ENCODE results near the gene RUFY1. TPM values are rescaled to one million over a fixed set of nuclear protein-coding genes. Genes with fewer than 3 reads are reported as not detected.

Gene RUFY1
- total and polyA plus RNA-seq, 2 of the 13 experiments (the other 11 are each of a cell fraction or from before 2014, with no cell fraction given), result 19.9 to 31.9 TPM

GRCh38 chr5:179553875-179554274, 3.5 kb downstream of the RUFY1 start:
- no peak for FAIRE-seq
- CTCF ChIA-PET (ENCODE audit: low intra/inter-chr PET ratio, low total read pairs), result no interaction called here
- Histone ChIP-seq H2AFZ (ENCODE audit: low read length) (no peak overlapping the region), H3K27me3 (ENCODE audit: control insufficient read depth in 1 of 2, insufficient read depth in 2 of 2, low read length in 2 of 2) (no peaks in the 10 kb centered on the region), H3K27ac (ENCODE audit: extremely low read length, insufficient read depth, low read length) (no peak overlapping the region), H3K4me1 (ENCODE audit: insufficient read depth, low read length) (peaks cover 41% of the 10 kb centered on the region), H3K36me3 (replicated peaks in 1 of 2; ENCODE audit: control insufficient read depth in 1 of 2, insufficient read depth in 2 of 2, low read length in 2 of 2) (peaks cover 0 to 5% of the 10 kb centered on the region in 2 experiments; a peak in 1 of 5 replicates), H3K79me2 (ENCODE audit: insufficient read depth, low read length) (peaks cover 39% of the 10 kb centered on the region), H3K4me3 (replicated peaks in 1 of 3; ENCODE audit: insufficient read depth in 1 of 3, low read depth in 2 of 3, low read length in 3 of 3) (no peak overlapping the region), H3K4me2 (ENCODE audit: low read depth, low read length) (no peak overlapping the region), H3K9ac (ENCODE audit: insufficient read depth, low read depth, low read length) (no peak overlapping the region), H4K20me1 (ENCODE audit: insufficient read depth, low read length) (0 out of 2 replicates have a peak, but pooled peaks cover 11% of the 10 kb centered on the region), H3K9me3 (ENCODE audit: low read length) (no peaks in the 10 kb centered on the region)
- in situ Hi-C loops (cut with HindIII; ENCODE audit: extremely low pct_ligation_motif_present, low pct_unique_long_range_greater_than_20kb) (no loop called here), intact Hi-C loops (cut with micrococcal nuclease; ENCODE audit: unreplicated experiment) (no loop called here)
- DNase-seq (ENCODE audit: low spot score), result peak; percentile 40
- POLR2A ChIA-PET, result no interaction called here
- no TSS peak for BruUV-seq (replicated peaks)
- TF ChIP-seq, protein P1, sequence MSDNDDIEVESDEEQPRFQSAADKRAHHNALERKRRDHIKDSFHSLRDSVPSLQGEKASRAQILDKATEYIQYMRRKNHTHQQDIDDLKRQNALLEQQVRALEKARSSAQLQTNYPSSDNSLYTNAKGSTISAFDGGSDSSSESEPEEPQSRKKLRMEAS (IDR thresholded peaks at IDR 0.05), result 0 out of 2 replicates have a peak, but pooled peaks have one; percentile 18
- TF ChIP-seq PCBP1 (IDR thresholded peaks at IDR 0.05; ENCODE audit: borderline replicate concordance, low read depth, low read length), result no peak
- TF ChIP-seq BRCA1 (CRISPR knock-in tag; IDR thresholded peaks at IDR 0.05), result no peak
- 0 out of 2 replicates have a peak, but pooled peaks have one; percentile 24 for TF ChIP-seq PHF8 (CRISPR knock-in tag; IDR thresholded peaks at IDR 0.05)
- TF ChIP-seq ZNF407 (CRISPR knock-in tag; IDR thresholded peaks at IDR 0.05; ENCODE audit: not compliant biosample characterization), result no peak
- TF ChIP-seq SAP130 (CRISPR knock-in tag; IDR thresholded peaks at IDR 0.05; ENCODE audit: low read depth), result peak; percentile 51; the same call in 1 of the 2 replicates
- no peak for TF ChIP-seq NKX3-1 (CRISPR knock-in tag; IDR thresholded peaks at IDR 0.05)
- TF ChIP-seq ZNF530 (CRISPR knock-in tag; IDR thresholded peaks at IDR 0.05; ENCODE audit: low read depth), result no peak
- no peak for TF ChIP-seq NFATC3 (CRISPR knock-in tag; IDR thresholded peaks at IDR 0.05)
- TF ChIP-seq HNF4A (CRISPR knock-in tag; IDR thresholded peaks at IDR 0.05), result no peak
- no peak for TF ChIP-seq ZNF205 (CRISPR knock-in tag; IDR thresholded peaks at IDR 0.05)
- TF ChIP-seq NCOA2 (CRISPR knock-in tag; IDR thresholded peaks at IDR 0.05), result no peak
- peak; percentile 82 for TF ChIP-seq FOSL2 (CRISPR knock-in tag; IDR thresholded peaks at IDR 0.05)
- TF ChIP-seq KMT2A (CRISPR knock-in tag; IDR thresholded peaks at IDR 0.05), result no peak
- TF ChIP-seq ZNF619 (CRISPR knock-in tag; IDR thresholded peaks at IDR 0.05), result no peak
- peak; percentile 30; the same call in 1 of the 3 replicates for ATAC-seq
- WGBS (ENCODE audit: low lambda C conversion rate), result 80% methylated on average over 7 of the region's 7 CpGs
